GM12891 (cell line): ENCODE data around the gene ZNF267.

ENCODE experiments used
- POLR2A ChIP-seq: IDR thresholded peaks from 2 replicates; pipeline ENCODE4 v1.6.1; 2011; ENCODE audit warnings: low read depth, low read length, control low read depth
- POLR2AphosphoS5 ChIP-seq: IDR thresholded peaks from 2 replicates; pipeline ENCODE4 v1.6.1; 2011; ENCODE audit warnings: low read depth, low read length, control low read depth
- TAF1 ChIP-seq: IDR thresholded peaks from 2 replicates; pipeline ENCODE4 v1.6.1; 2011; ENCODE audit warnings: low read depth, low read length, control low read depth

- TF ChIP-seq POLR2AphosphoS5 (peak; percentile 58; the same call in 1 of the 2 replicates), POLR2A (peak; percentile 48; the same call in 1 of the 2 replicates), TAF1 (no peak)
Observed at GRCh38 chr16:31916056-31916488, 42.5 kb downstream of the ZNF267 start.
